ENCODE results near the gene NUMA1.

The NUMA1 gene

DNA sequence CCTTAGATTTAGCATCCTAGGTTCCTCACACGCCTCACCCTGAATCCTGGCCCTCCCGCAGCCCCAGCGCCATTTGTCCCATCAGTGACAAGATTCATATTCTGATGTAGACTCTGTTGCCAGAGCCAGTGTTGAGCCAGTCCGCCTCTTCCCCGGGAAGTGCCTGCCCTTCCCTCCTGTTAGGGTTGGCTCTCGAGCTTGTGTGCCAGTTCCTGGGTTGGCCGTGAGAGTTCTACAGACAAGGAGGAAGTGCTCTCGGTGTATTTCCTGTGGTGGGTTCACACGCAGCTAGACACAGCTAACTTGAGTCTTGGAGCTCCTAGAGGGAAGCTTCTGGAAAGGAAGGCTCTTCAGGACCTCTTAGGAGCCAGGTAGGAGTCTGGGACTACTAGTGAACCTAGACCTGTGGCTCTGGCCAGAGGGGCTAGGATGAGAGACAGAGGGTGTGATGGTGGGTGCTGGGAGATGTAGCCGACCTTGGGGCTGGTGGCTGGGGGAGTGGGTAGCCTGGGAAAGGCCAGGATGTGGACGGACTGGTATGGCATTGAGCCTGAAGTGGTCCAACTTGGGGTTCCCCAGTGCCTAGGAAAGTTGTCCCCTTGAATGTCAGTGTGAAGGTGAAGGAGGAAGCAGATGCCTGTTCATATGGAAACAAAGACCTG, 81.6 kb downstream of the NUMA1 start, which contains the start of gene IL18BP:
Gene IL18BP, plus strand, starts transcription at position 261 of the 662 bp plus-strand sequence. CDS start 1,076 bp downstream, outside the sequence.
- no peak for DNase-seq

DNA sequence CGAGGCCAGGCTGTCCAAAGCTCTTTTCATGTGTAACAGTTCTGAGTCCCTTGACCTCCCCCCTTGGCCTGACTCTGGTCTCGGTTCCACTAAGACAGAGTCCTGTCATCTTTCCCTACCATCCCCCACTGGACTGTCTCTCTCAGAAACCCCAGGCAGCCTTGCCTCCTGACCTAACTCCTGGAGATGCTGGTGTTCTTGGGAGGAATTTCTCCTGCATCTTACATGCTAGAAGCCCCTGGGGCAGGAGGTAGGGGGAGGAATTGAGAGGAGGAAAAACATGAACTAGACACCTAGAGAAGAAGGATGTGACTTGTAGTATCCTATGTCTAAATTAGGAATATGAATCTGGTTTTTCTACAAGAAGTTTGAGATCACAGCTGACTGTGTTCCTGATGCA, 82.3 kb downstream of the NUMA1 start:
- no peak for DNase-seq

DNA sequence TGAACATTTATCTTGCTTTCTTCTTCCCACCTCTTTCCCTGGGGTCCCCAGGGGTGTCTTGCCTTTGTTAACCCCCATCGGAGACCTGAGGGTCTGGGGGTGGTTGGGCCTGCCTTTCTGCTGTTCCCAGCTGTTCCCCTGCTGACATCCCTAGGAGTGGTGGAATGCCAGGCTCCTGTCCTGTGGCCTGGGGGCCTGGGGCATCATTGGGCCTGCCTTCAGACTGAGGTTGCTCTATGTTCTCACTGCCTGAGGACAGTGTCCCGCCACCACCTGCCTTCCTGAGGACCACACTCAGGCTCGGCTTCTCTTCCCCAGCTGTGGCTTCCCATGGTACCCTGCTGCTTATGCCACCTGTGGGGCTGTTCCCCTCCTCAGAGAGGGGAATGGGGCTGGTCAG, 82.7 kb downstream of the NUMA1 start:
- no peak for DNase-seq

DNA sequence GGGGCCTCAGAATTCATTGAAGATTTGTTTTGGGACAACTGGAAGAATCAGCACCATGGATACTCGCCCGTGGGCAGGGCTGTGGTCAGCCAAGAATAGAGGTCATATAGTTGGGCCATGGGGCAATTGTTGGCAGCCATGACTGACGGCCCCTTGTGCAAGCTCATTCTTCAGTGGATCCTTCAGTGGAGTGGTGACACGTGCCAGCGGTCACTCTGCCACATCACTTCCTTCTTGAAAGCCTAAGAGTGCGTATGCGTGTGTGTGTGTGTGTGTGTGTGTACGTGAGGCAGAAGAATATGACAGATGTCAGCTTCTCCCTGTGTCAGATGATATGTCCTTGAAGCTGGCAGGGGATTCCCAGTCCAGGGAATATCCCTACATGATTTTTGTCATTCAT, 83.4 kb downstream of the NUMA1 start:
- DNase-seq: no peak

DNA sequence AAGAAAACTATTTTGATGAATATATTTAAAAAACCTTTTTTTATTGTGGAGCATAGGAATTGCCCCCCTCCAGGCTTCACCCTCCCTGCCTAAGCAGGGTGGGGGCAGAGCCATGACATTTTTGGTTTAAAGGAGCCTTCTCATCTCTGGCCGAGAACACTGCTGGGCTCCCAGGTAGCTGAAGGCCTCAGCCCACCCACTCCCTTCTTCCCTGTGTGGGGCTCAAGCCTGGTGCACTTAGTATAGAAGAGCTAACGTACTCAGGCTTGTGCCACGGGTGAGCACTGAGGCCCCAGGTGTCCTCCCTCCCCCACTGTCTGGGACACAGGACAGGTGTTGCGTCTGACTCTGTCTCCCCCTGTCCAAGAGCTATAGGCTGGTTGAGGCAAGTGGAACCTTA, 83.8 kb downstream of the NUMA1 start:
- DNase-seq: no peak

DNA sequence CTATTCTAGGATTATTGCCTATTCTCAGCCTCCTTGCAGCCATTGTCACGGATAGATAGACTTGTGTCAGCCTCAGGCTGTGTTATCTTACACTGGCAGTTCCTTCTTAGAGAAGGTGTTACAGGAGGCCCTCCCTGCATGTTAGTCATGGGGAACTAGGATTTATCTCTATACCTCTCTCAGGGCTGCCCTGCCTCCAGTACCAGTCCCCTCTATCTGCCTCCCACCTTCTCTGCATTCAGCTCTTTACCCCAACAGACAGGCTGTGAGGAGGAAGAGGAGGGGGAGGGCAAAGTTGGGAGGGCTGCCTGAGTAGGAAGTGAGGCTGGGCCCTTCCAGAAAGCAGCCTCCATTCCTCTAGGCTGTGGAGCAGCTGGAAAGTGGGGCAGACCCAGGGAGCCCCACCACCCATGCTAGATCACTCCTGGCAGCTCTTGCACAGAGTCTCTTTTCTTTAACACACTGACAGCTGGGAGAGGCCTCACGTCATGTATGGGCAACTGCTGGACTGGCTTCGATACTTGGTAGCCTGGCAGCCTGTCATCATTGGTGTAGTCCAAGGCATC, 84.5 kb downstream of the NUMA1 start:
- no peak for DNase-seq

DNA sequence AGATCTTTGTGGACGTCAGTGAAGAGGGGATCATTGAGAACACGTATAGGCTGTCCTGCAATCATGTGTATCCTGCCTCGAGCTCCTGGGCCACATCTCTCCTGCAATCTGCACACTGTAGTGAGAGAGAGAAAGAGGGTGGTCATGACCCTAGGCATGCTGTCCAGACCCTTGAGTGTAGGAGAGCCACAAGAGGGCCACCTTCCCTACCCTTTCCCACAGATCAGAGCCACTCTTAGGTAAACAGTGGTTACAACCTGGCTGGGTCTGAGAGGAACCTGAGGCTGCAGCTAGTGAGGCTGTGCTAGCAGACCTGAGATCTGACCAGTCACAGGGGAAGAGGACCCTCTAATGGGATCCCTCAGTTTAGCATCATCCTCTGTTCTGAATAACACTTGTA, 85.6 kb downstream of the NUMA1 start:
- no peak for DNase-seq

DNA sequence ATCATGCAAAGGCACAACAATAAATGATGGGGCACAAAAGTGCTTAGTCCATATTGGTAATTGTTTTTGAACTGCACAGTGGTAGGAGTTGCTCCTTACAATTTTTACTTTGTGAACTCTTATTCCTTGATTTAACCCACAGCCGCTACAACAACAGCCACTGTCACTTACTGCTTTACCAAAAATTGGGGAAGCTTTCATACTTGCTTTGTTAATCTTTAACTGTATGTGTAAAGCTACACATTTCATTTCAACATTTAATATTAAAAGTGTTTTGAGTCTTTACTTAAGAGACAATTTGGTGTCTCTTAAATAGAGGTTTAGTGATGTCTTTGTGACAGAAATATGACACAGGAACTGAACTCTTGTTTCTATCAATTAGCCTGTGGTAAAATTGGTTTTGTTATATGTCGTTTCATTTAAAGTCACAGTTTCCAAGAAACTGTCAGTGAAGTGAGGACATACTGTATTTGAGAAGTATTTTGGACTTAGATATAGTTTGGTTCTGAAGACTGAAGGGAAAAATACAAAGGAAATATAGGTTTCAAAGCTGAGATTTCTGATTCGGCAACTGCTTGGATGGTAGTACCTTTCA, 88.1 kb downstream of the NUMA1 start:
- DNase-seq: no peak

DNA sequence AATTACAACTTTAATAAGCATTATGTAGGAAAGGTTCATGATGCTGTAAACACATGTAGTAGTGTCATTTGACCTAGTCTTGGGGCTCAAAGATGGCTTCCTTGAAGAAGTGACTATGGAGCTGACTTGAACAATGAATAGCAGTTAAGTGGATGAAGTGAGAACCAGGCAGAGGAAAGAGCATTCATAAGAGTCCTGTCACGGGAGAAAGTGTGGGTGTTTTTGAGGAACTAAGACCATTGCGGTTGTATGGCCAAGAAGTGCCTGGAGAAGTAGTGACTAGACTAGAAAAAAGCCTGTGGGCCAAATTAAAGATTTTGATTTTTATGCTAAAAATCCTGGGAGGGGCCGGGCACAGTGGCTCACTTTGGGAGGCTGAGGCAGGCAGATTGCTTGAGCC, 88.8 kb downstream of the NUMA1 start:
- no peak for DNase-seq

DNA sequence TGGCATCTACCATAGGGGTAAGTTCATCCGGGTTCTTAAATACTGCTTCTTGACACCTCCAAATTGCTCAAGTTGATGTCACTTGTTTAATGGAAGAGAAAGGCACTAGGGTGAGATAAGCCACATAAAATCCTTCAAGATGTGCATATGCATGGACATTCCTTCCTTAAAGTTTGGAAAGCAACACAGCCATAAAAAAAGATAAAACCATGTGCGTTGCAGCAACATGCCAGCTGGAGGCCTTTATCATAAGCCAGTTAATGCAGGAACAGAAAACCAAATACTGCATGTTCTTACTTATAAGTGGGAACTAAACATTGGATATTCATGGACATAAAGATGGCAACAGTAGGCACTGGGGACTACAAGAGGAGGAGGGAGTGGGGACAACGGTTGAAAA, 89.6 kb downstream of the NUMA1 start:
- DNase-seq: no peak

DNA sequence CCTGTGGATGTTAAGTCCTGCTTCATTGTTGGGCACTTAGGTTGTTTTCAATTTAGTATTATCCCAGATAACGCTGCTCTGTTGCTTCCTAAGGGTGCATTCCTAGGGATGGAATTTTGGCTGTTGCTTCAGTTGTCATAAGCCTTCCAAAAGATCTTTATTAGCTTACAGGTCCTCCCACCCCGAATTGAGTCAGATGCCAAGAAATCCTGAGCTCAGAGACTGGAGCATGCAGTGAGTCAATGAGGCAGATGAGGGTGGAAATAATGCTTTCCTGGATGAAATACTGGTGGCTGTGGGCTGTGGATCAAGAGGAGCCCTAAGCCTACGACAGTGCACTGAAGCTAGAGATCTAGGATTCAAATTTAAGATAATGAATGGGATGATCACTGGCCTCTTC, 92.3 kb downstream of the NUMA1 start:
- DNase-seq: no peak

DNA sequence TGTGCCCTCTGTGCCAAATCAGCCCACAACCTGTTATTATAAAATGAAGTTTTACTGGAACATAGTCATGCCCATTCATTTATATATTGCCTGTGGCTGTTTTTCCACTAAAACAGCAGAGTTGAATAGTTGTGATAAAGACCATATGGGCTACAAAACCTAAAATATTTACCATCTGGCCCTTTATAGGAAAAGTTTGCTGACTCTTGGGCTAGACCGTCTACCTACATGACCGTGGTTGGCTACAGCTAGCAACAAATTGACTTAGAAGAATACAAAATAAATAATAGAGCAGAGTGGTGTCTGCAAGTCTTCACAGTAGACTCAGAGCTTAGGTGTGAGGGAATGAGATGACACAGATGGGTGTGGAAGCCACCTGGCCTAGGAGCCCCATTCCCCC, 92.8 kb downstream of the NUMA1 start:
- no peak for DNase-seq

DNA sequence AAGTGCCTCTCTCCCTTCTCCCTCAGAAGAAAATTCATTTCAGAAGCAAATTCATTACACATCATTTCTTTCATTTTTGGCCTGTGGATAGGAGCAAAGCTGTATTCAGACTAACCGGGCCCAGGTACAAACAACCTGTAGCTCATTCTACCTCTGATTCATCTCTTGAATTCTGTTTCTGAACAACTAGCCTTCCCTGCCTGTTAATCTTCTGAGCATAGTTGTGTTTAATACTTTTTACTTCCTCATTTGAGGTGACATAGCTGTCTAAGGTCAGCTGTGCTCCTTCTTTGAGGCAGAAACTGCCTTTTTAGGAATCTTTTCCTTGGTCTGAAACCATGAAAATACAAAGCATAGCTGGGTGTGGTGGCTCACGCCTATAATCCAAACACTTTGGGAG, 94.2 kb downstream of the NUMA1 start:
- DNase-seq: no peak

DNA sequence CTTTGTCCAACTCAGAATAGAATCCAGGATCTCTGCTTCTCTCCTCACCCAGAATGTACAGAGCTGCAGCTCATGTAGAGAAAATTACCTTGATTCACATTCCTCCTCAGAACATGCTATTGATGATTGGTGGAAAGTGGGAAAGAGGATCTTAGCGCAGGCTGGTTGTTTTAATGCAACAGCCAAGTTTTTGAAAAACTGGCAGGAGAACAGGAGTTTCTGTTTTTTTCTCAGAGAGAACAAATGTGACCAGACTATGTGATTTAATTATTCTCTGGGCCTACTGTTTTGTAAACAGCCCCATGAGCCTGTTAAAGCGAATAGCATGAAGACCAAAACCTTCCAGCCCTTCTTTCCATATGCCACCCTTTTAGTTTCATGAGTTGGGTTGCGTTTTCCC, 100.7 kb downstream of the NUMA1 start:
- DNase-seq: no peak

DNA sequence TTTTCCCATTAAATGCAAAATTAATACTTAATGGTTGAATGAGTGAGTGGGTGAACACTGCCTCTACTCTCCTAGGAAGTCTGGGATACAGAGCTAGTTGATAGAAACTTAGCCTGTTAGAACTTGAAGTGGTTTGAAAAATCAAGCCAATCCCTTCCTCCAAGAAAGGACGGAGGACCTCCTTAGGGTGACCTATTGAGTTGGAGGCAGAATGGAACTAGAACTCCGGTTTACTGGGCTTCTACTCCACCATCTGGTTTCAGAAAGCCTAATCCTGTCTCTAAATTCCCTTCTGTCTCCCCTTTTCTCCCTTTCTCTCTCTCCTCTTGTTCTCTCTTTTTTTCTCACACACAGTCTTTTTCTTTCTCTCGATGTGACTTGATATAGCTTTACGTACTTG, 101.2 kb downstream of the NUMA1 start:
- no peak for DNase-seq

DNA sequence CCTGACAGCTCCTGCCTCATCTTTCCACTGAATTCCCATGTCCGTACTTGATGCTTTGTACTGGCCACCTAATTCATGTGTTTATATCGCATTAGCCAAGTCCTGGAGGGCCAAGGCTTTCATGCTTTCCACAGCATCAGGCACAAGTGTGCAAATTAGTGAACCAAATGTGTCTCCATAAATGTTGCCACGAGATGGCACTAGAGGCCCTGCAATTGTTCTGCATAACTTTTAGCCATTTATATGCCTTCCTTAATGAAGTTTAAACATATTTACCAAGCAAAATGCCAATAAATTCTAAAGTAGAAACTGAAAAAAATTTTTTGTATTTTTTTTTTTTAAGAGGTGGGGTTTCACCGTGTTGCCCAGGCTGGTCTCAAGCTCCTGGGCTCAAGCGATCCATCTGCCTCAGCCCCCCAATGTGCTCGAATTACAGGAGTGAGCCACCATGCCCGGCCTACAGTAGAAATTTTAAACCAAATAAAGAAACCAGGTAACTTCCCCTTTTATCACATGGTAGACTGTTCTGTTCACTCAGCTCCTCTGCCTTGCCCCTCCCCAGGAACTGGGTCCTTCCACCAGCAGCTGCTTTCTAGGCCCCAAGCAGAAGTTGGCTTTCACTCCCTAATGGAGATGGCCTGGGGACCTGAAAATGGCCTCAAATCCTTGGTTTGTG, 102.5 kb downstream of the NUMA1 start:
- peak; percentile 25 for DNase-seq

DNA sequence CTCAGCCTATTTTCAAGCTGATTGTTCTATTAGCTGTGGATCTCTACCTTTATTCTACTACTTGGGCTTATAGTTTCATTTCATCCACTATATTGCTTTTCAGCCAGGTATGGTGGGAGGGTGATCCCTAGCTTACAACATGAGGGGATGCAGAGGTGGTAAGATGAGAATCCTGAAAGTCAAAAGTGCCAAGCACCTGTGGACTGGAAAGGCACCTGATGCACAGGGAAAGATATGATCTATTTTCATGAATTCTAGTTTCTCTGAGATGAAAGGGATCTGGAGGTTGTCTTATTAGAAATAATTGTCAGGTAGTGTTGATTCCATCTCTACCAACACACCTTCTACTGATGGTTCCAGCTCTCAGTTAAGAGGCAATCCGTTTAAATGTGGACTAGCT, 103.3 kb downstream of the NUMA1 start:
- DNase-seq: no peak

DNA sequence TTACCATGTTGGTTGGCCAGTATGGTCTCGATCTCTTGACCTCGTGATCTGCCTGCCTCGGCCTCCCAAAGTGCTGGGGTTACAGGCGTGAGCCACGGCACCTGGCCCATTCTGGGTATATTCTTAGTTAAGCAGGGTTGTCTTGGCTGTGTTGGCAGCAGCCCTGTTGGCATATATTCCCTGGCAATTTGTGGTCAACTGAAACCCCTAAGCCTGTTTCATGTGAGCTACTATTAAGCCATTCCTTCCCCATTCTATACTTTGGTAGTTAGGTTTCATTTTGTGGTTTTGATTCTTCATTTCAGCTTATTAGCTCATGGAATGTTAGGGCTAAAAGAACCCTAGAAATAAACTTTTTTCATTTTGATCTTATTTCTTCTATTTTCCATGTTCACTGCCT, 103.8 kb downstream of the NUMA1 start:
- no peak for DNase-seq

DNA sequence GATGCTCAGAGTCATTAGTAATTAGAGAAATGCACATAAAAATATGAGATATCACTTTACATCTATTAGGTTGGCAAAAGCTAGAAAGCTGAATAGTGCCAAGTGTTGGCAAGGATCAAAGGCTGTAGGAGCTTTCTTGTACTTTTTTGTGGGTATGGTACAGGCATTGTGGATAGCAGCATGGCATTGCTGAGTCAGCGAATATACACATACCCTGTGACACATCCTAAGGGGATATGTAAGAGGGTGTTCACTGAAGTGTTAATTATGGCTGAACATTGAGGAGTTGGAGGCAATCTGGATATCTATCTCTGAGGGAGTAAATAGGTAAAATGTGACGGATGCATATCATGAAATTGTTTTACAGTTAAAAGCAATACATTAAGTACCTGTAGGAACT, 108.7 kb downstream of the NUMA1 start:
- DNase-seq: no peak

DNA sequence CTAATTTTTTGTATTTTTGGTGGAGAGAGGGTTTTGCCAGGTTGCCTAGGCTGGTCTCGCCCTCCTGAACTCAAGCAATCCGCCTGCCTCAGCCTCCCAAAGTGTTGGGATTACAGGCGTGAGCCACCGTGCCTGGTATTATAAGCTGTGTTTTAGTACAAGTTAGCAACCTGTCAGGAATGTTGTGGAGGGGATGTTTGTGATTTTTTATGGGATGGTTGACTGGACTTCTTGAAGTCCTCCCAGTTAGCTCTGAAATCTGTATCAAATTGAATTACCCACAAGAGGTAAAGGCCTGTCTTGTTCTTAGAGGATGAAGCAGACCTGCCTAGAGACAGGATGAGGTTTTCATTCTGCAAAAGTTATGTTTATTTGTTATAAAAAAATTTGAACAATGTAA, 115.7 kb downstream of the NUMA1 start:
- DNase-seq: no peak

DNA sequence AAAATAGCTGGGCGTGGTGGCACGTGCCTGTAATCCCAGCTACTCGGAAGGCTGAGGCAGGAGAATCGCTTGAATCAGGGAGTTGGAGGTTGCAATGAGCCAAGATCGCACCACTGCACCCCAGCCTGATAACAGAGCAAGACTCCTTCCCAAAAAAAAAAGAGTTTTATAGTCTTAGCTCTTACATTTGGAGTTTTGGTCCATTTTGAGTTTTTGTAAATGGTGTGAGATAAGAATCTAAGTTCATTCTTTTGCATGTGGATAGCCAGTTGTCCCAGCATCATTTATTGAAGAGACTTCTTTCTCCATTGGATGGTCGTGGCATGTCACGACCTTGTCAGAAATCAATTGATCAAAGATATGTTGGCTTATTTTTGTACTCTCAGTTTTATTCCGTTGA, 116.9 kb downstream of the NUMA1 start:
- no peak for DNase-seq

DNA sequence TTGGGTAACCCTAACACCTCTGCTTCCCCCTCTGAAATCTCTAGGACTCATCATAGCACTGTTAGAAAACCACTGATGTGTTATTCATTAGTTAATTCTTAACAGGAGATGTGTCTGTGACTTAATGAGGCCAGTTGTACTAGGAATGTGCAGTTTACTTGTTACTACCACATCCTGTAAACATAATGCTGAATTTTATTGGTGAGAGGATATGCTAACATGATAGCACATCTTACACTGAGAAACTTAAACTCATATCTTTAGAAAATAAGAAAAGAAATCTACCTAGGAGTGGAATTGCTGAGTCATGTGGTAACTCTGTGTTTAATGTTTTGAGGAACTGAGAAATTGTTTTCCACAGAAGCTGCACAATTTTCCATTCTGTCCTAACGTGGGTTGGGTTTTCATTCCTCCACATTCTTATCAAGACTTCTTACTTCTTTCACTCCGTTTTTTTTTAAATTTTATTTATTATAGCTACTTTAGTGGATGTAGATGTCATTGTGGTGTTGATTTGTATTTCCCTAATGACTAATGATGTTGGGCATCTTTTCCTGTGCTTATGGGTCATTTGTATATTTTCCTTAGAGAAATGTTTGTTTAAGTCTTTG, 117.8 kb downstream of the NUMA1 start:
- no peak for DNase-seq

DNA sequence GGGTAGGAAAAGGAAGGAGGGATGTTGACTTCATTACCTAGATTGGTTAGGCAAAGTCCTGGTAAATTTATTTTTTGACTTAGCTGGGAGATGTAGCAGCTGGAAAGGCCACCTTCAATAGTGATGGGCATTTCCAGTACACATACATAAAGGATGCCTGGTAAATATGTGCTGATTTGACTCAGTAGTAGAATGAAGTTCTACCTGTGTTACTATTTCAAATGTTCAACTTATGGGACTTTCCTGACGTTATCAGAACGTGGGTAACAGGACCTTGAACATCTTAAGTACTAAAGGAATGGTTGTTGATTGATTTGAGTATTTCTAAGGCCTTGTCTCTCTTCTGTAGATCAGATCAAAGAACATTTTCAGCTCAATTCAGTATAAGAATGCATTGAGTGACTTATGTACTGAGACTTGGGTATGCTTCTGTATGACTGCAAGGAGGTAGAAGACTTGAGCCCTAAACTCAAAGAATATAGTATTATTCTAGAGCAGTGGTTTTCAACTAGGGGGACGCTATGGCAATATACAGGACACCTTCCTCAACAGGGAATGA, 124.4 kb downstream of the NUMA1 start:
- DNase-seq: no peak

Measured in NCI-H1105 (cell line).